HG03159 (cell line): Measurements from ENCODE around the gene FBXO34.
"Not testable (repeated sequence)": the region's sequence is repeated elsewhere in the genome, so short reads cannot be mapped to it uniquely, and the experiment has no call there.

Experiments used
- ATAC-seq: cut with Tn5 transposase; IDR thresholded peaks from one replicate; pipeline ENCODE4 v1.9.1; 2021; ENCODE audit warnings: mild to moderate bottlenecking, moderate library complexity; ENCODE audit not compliant: unreplicated experiment

FBXO34 gene

GRCh38 chr14:55381040-55381439 lies 109.8 kb downstream of the FBXO34 start:
- ATAC-seq: no peak

DNA sequence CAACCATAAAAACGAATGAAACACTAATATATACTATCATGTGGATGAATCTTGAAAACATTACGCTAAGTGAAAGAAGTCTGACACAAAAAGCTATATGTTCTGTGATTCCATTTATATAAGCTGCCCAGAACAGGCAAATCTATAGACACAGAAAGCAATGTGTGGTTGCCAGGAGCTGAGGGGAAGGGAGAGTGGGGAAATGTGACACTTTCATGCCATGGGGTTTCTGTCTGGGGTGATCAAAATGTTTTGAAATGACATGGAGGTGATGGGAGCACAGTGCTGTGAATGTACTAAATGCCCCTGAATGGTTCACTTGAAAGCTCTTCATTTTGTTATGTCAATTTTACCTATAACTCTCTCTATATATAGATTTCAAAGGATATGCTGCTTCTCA lies 110.3 kb downstream of the FBXO34 start:
- no peak for ATAC-seq

- ATAC-seq: no peak
Measured at GRCh38 chr14:55382483-55382882, 111.3 kb downstream of the FBXO34 start.

DNA sequence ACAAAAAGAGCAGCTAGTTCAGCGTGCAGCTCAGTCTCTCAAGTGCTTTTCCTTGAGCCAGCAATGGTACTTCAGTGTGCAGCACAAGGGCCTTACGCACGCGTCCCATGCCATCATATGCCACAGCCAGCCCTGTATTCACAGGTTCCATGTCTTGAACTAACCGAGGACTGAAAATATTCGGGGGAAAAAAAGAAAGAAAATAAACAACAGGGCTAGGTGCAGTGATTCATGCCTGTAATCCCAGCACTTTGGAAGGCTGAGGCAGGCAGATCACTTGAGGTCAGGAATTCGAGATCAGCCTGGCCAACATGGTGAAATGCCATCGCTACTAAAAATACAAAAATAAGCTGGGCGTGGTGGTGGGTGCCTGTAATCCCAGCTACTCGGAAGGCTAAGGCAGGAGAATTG lies 111.8 kb downstream of the FBXO34 start:
- not testable (repeated sequence) for ATAC-seq

- ATAC-seq: no peak
Measured at GRCh38 chr14:55383541-55384140, 112.4 kb downstream of the FBXO34 start.

- ATAC-seq: no peak
Measured at GRCh38 chr14:55384536-55384935, 113.3 kb downstream of the FBXO34 start.

GRCh38 chr14:55386037-55386808 lies 115.0 kb downstream of the FBXO34 start:
- ATAC-seq: no peak

GRCh38 chr14:55387121-55387520 lies 115.9 kb downstream of the FBXO34 start:
- no peak for ATAC-seq

GRCh38 chr14:55388160-55388559 lies 116.9 kb downstream of the FBXO34 start:
- ATAC-seq: no peak

GRCh38 chr14:55389330-55389729 lies 118.1 kb downstream of the FBXO34 start:
- ATAC-seq: no peak

DNA sequence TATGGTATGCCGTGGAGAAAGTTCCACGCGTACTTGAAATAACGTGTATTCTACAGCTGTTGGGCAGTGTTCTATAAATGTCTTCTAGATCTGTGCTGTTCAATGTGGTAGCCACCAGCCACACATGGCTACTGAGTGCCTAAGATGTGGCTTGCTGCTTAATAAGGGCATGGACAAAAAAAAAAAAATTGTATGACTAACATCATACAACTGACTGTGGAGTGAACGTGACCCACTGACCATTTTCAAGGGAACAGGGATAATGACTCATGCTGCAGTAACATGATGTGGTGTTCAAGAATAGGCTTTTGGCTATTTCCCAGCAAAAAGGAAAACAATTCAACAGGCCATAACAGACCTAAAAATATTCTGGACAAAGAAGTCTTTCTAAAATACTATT lies 127.5 kb downstream of the FBXO34 start:
- no peak for ATAC-seq

GRCh38 chr14:55399183-55399582 lies 128.0 kb downstream of the FBXO34 start:
- ATAC-seq: no peak

- ATAC-seq: no peak
Measured at GRCh38 chr14:55399852-55400251, 128.6 kb downstream of the FBXO34 start.

GRCh38 chr14:55401751-55402150 lies 130.5 kb downstream of the FBXO34 start:
- ATAC-seq: no peak
